ENCODE data around the gene BLID. TPM values are rescaled to one million over a fixed set of nuclear protein-coding genes. Genes with fewer than 3 reads are reported as not detected.

The BLID gene
- total RNA-seq, 1 donor from 2014 or later, result not detected

DNA sequence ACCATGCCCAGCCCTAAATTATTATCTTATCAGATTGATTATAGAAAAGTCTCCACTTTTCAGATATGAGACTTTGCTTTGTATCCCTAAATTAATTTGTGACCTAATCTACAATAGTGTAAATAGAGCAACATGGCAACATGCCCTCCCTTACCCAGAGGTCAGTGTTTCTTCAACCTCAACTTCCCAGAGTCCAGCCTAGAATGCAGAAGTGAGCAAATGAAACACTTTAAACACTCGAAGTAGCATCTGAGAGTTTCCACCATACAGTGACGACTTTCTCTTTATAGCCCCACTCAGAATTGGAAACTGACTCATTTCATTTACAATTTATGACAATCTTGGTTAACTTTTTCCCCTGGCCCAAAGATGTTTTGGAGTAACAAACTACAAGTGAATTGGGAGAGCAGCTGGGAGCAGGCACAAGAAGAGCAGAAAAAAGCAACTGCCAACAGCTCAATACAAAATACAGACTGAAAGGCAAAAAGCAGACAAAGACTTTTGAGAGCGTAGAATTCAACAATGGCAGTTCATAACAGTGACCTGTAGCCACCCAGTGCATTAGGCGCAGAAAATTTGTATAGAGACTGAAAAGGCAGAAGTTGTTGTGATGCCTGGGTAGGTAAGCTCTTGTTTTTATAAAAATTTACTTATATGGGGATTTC lies 10.1 kb upstream of the BLID start:
- Histone ChIP-seq H3K4me3 (ENCODE audit: low read depth, low read length) (no peak overlapping the region), H3K36me3 (ENCODE audit: control insufficient read depth, insufficient read depth, low read length) (no peaks in the 10 kb centered on the region)

DNA sequence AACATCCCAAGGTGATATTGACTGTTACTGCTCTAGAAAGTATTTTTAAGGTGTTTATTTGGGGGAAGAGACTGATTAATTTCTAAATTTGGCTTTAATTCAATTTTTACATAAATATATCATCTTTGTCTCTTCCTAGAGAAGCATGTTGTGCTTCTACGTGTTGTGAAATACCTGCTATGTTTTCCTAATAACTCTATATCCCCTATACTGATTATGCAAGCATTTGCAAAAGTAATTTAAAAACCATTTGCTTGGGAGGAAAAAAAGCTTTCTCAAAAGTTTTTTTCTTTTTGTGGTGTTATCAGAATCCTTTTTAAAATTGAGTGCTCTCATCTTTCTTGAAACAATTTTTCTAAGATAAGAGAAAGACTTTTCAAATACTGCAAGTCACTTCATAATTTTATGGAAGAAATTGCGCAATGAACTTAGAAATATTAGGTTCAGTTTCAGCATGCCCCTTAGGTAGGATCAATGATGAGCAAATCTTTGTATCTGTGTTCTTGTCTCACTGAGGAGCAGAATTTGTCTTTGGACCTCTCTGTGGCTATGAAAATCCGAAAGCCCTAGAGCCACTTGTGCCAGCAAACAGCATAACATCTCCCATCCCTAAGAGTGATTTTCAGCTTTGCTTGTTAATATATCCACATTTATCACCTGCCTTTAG lies 7.4 kb upstream of the BLID start:
- DNase-seq (ENCODE audit: low read depth), result no peak
- H3K36me3 ChIP-seq (ENCODE audit: control insufficient read depth, insufficient read depth, low read length), result no peaks in the 10 kb centered on the region
- no peak overlapping the region for H3K4me3 ChIP-seq (ENCODE audit: low read depth, low read length)
- TF ChIP-seq, protein P1, sequence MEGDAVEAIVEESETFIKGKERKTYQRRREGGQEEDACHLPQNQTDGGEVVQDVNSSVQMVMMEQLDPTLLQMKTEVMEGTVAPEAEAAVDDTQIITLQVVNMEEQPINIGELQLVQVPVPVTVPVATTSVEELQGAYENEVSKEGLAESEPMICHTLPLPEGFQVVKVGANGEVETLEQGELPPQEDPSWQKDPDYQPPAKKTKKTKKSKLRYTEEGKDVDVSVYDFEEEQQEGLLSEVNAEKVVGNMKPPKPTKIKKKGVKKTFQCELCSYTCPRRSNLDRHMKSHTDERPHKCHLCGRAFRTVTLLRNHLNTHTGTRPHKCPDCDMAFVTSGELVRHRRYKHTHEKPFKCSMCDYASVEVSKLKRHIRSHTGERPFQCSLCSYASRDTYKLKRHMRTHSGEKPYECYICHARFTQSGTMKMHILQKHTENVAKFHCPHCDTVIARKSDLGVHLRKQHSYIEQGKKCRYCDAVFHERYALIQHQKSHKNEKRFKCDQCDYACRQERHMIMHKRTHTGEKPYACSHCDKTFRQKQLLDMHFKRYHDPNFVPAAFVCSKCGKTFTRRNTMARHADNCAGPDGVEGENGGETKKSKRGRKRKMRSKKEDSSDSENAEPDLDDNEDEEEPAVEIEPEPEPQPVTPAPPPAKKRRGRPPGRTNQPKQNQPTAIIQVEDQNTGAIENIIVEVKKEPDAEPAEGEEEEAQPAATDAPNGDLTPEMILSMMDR (IDR thresholded peaks at IDR 0.05; ENCODE audit: insufficient read depth, low read length, poor library complexity, severe bottlenecking), result no peak
- H3K27me3 ChIP-seq (ENCODE audit: control insufficient read depth, insufficient read depth, low read length), result no peaks in the 10 kb centered on the region

More for the DNA sequence above, 10.1 kb upstream of the BLID start:
- TF ChIP-seq, protein P1 (IDR thresholded peaks at IDR 0.05; ENCODE audit: insufficient read depth, low read length, poor library complexity, severe bottlenecking), result no peak
- no peaks in the 10 kb centered on the region for H3K27me3 ChIP-seq (ENCODE audit: control insufficient read depth, insufficient read depth, low read length)
- DNase-seq (ENCODE audit: low read depth), result no peak

DNA sequence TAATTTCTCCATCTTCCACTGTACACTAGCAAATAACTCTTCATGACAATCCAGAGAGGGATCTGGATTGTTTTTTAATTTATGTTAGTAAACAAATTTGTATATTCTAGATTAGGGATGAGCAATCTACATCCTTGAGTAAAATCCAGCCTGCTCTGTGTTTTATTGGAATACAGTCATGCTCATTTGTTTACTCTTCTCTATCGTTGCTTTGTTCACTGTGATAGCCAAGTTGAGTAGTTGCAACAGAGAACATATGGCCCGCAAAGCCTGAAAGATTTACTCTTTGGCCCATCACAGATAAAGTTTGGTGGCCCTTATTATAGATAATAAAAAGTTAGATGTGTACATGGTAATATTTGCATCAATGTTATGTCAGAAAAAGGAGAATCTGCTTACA lies 6.2 kb upstream of the BLID start:
- H3K4me3 ChIP-seq (ENCODE audit: low read depth, low read length), result no peak overlapping the region
- TF ChIP-seq, protein P1 (IDR thresholded peaks at IDR 0.05; ENCODE audit: insufficient read depth, low read length, poor library complexity, severe bottlenecking), result no peak
- no peaks in the 10 kb centered on the region for H3K36me3 ChIP-seq (ENCODE audit: control insufficient read depth, insufficient read depth, low read length)
- H3K27me3 ChIP-seq (ENCODE audit: control insufficient read depth, insufficient read depth, low read length), result no peaks in the 10 kb centered on the region
- no peak for DNase-seq (ENCODE audit: low read depth)

DNA sequence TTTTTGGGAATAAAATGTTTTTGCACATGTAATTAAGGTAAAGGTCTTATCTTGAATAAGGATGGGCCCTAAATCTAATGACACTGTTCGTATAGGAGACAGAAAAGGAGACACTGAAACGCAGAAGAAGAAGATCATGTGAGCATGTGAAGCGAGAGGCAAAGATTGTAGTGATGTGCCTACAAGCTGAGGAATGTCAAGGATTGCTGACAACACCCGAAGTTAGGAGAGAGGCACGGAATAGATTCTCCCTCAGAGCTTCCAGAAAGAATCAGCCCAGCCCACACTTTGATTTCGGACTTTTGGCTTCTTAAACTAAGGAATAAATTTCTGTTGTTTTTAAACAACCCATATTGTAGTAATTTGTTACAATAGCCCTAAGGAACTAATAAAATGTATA lies 4.1 kb upstream of the BLID start:
- Histone ChIP-seq H3K36me3 (ENCODE audit: control insufficient read depth, insufficient read depth, low read length) (no peaks in the 10 kb centered on the region), H3K4me3 (ENCODE audit: low read depth, low read length) (no peak overlapping the region), H3K27me3 (ENCODE audit: control insufficient read depth, insufficient read depth, low read length) (no peaks in the 10 kb centered on the region)
- TF ChIP-seq, protein P1 (IDR thresholded peaks at IDR 0.05; ENCODE audit: insufficient read depth, low read length, poor library complexity, severe bottlenecking), result no peak
- DNase-seq (ENCODE audit: low read depth), result no peak

DNA sequence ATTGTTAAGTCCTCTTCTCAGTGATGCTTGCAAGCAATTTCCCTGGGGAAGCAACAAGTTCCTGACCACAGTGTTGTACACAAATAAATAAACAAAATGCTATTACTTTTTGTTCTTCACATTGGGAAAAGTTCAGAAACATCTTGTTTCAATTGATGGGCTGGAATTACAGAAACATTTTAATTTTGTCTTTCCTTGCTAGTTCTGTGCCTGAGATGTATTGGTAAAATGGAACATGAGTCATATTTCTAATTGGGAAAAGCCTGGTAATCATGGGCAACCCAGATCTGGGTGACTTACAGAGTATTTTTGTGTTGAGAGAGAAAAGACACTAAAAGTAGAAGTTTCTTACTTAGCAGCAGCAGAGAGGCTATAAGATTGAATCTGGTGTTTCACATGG lies 576 bp upstream of the BLID start:
- Histone ChIP-seq H3K36me3 (ENCODE audit: control insufficient read depth, insufficient read depth, low read length) (no peaks in the 10 kb centered on the region), H3K27me3 (ENCODE audit: control insufficient read depth, insufficient read depth, low read length) (no peaks in the 10 kb centered on the region), H3K4me3 (ENCODE audit: low read depth, low read length) (no peak overlapping the region)
- TF ChIP-seq, protein P1 (IDR thresholded peaks at IDR 0.05; ENCODE audit: insufficient read depth, low read length, poor library complexity, severe bottlenecking), result no peak
- DNase-seq (ENCODE audit: low read depth), result no peak

Measured in kidney epithelial cell (primary cell).